ENCODE results near the gene CCNK. TPM values are rescaled to one million over a fixed set of nuclear protein-coding genes. Genes with fewer than 3 reads are reported as not detected.

Gene CCNK
- total RNA-seq, 1 experiment from 2014 or later = 17.5 TPM

DNA sequence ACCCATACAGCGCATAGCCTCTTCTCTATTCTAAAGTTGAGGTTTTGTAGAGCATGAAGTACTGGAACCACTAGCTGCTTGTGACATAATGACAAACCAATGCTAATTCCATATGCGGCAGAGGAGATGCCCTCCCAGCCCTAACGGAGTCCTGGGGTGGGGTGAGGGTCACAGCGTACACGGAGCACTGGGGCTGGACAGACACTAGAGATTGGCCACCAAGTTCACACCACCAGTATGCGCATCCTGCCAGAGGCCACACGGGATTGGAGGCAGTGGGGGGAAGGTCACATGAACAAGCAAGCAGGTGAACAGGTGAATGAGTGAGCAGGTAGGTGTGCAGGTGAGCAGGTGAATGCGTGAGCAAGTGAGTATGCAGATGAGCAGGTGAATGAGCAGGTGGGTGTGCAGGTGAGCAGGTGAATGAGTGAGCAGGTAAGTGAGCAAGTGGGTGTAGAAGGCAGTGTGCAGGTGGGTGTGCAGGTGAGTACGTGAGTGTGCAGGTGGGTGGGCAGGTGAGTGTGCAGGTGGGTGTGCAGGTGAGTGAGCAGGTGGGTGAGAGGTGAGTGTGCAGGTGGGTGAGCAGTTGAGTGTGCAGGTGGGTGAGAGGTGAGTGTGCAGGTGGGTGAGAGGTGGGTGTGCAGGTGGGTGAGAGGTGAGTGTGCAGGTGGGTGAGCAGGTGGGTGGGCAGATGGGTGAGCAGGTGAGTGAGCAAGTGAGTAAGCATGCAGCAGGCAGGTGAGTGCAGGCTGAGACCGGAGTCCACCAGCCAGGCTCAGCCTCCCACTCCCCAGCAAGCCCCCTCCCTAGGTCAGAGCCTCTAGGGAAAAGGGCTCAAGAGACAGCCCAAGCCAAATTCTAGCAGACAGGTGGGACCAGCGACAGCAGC is 70.1 kb downstream of the CCNK start:
- Histone ChIP-seq H3K27me3 (no peaks in the 10 kb centered on the region), H3K4me1 (no peaks in the 10 kb centered on the region), H3K36me3 (no peaks in the 10 kb centered on the region), H3K9me3 (replicated peaks) (no peaks in the 10 kb centered on the region), H3K27ac (no peak overlapping the region), H3K4me3 (no peak overlapping the region)
- DNase-seq = no peak

DNA sequence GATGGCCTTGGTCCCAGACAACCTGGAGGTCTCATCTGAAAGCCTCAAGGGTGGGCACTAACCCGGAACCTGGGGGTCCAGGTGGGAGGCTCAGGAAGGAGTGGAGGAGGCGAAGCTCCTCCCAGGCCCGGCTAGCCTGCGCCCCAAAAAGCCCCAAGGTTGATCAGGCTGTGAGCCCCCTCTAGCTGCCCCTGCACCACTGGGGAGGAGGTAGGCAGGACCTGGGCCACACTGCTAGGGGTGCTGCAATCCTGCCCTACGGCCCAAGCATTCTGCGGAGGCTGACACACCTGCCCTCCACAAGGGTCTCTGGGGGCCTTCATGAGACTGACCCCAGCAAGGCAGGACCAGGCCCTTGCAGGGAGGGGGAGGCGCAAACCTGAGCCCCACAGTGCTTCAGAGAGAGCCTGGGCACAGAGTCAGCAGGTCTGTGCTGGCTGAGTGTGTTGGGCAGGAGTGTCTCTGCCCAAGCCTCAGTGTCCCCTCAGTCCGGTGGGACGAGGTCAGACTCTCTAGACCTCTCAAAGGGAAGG is 70.9 kb downstream of the CCNK start:
- no peak overlapping the region for H3K27ac ChIP-seq
- no peak for DNase-seq
- H3K4me1 ChIP-seq = no peaks in the 10 kb centered on the region
- no peaks in the 10 kb centered on the region for H3K9me3 ChIP-seq (replicated peaks)
- H3K36me3 ChIP-seq = no peaks in the 10 kb centered on the region
- H3K27me3 ChIP-seq = no peaks in the 10 kb centered on the region
- no peak overlapping the region for H3K4me3 ChIP-seq

DNA sequence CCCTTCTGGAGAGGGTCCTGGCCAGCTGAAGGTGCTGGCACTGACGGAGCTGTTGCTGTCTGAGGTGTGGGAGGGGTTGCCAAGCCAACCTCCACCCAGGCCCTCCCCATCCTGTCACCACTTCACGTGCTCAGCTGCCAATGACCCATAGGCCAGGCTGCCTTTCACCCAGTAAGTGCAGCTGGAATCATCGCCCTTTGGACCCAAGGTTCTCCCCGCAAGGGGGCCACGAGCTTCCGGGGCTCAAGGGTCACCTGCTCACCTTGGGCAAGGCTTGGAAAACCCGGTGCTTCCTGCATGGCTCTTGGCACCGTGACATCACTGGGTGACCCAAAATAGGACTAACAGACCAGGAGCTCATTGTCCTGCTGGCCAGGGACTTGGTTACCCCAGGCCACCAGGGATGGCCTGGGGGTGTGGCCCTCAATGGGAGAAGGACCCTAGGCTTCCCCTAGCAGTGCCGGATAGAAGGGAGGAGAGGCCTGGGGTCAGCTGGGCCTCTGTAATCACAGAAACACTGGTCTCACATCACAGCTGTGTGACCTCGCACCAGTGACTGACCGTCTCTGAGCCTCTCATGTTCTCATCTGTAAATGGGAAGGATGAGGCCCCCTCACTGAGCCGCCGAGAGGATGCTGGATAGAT is 71.5 kb downstream of the CCNK start:
- Histone ChIP-seq H3K27ac (no peak overlapping the region), H3K4me1 (no peaks in the 10 kb centered on the region), H3K9me3 (replicated peaks) (no peaks in the 10 kb centered on the region), H3K27me3 (no peaks in the 10 kb centered on the region), H3K36me3 (no peaks in the 10 kb centered on the region), H3K4me3 (no peak overlapping the region)
- DNase-seq = no peak

DNA sequence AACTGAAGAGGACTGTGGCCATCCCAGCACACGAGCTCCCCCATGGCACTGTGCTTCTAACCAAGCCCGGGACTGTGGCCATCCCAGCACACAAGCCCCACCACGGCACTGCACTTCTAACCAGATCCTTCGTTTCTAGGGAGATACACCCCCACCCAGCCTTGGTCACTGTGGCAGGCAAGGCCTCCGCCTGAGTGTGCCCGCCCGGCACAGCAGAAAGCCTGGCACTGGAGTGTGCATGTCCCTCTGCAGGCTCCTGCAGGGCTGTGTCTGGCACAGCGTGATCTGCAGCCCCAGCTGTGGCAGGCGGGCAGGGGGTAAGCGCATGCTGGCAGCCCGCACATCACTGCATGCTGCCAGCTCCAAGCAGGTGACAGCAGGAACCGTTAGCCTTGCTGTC is 73.0 kb downstream of the CCNK start:
- Histone ChIP-seq H3K4me3 (no peak overlapping the region), H3K4me1 (no peaks in the 10 kb centered on the region)

DNA sequence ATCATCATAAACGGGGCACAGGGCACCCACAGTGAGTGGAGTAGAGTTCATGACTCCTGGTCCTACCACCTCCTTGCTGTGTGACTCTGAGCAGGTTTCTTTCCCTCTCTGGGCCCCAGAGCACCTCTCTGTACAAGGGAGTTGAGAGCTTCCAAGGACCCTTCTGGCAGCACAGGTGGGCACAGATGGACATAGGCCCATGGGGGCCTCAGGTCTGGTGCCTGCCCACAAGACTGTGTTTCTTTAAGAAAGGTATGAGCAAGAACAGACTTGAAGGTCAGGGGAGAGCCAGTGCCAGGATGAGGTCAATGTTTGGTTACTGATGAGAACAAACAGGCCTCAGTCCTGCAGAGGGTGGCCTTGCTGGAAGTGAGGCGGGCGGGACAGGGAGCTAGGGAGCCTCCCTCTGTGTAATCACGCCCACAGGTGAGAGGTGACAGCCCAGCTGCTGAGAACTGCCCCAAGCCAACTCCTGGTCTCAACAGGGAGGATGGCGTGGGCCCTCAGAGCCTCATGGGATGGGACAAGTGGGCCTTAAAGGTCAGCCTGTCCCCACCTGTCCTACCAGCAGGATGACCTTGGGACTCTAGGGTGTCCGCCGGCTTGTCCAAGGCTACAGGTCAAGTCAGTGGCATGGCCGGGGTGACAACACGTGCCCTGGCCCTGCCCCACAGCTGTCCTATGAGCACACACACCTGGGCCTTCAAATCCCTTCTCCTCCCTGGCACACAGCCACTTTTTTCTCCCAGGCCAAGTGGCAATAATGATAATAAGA is 73.7 kb downstream of the CCNK start:
- Histone ChIP-seq H3K27ac (no peak overlapping the region), H3K4me1 (no peaks in the 10 kb centered on the region), H3K36me3 (no peaks in the 10 kb centered on the region), H3K27me3 (no peaks in the 10 kb centered on the region), H3K4me3 (no peak overlapping the region), H3K9me3 (replicated peaks) (no peaks in the 10 kb centered on the region)
- no peak for DNase-seq

More for the DNA sequence above, 73.0 kb downstream of the CCNK start:
- H3K27ac ChIP-seq = no peak overlapping the region
- DNase-seq = no peak
- no peaks in the 10 kb centered on the region for H3K36me3 ChIP-seq
- no peaks in the 10 kb centered on the region for H3K9me3 ChIP-seq (replicated peaks)
- H3K27me3 ChIP-seq = no peaks in the 10 kb centered on the region

DNA sequence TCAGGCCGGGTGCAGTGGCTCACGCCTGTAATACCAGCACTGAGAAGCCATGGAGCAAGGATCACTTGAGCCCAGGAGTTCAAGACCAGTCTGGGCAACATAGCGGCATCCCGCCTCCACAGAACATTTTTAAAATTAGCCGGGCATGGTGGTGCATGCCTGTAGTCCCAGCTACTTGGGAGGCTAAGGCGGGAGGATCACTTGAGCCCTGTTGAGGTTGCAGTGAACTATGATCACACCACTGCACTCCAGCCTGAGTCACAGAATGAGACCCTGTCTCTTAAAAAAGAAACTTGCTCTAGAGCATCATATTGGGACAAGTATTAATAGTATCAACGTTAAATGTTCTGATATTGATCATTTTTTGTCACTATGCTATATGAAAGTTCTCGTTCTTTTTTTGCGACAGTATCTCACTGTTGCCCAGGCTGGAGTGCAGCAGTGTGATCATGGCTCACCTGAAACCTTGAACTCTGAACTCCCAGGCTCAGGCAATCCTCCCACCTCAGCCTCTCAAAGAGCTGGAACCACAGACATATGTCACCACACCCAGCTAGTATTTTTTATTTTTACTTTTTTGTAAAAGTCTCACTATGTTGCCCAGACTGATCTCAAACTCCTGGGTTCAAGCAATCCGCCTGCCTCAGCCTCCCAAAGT is 75.1 kb downstream of the CCNK start:
- no peak for DNase-seq
- Histone ChIP-seq H3K9me3 (replicated peaks) (no peaks in the 10 kb centered on the region), H3K27me3 (no peaks in the 10 kb centered on the region), H3K4me1 (no peaks in the 10 kb centered on the region), H3K27ac (no peak overlapping the region), H3K4me3 (no peak overlapping the region), H3K36me3 (no peaks in the 10 kb centered on the region)

DNA sequence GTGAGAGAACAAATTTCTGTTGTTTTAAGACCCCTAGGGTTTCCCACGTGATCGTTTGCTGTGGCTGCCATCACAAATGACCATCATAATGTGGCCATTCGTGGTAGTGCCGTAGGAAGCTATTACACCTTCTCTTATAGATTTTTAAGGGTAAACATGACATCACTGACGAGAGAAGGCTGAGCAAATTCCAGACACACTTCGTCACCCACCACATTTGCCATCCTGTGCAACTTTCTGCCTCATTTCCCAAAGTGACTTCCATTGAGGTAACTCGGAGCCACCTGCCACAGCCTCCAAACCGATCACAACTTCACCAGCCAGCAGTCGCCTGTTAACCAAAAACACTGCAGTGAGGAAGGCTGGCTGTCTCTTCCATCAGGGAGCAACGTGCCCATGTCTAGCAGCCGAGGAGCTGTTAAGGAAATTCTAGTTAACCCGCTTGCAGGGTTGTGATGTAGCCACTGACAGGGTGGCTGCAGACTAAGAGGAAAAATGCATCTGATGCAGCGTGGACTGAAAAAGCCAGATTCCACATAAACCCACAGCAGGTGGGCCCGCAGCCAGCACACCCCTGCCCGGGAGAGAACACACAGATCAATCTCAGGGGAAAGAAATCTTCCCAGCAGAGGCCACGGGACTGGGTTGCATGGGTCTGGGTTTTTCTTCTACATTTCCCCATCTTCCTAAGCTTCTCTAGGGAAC is 78.2 kb downstream of the CCNK start:
- Histone ChIP-seq H3K36me3 (no peaks in the 10 kb centered on the region), H3K9me3 (replicated peaks) (no peaks in the 10 kb centered on the region), H3K27me3 (no peaks in the 10 kb centered on the region), H3K27ac (no peak overlapping the region), H3K4me3 (no peak overlapping the region), H3K4me1 (peaks cover 5% of the 10 kb centered on the region; the same call in 1 of the 2 replicates)
- no peak for DNase-seq

DNA sequence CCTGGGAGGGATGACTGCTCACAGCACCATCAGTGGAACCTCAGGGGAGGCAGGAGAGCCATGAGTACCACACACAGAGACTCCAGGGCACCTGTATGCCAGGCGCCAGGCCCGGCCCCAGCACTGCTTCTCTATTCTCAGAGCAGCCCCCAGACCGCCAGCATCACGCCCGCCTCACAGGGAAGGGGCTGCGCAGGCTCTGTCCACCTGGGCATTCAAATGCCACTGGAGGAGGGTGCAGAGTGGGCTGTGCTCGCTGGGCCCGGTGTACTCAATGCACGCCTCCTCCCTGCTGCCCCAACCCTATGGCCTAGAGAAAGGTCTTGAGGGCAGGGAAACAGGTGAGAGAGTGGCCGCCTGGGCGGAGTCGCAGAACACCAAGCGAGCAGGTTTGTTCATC is 79.2 kb downstream of the CCNK start:
- no peaks in the 10 kb centered on the region for H3K27me3 ChIP-seq
- H3K4me1 ChIP-seq = peaks cover 12% of the 10 kb centered on the region; the same call in 1 of the 2 replicates
- H3K36me3 ChIP-seq = no peaks in the 10 kb centered on the region
- H3K9me3 ChIP-seq (replicated peaks) = no peaks in the 10 kb centered on the region
- no peak for DNase-seq
- no peak overlapping the region for H3K4me3 ChIP-seq
- H3K27ac ChIP-seq = no peak overlapping the region

DNA sequence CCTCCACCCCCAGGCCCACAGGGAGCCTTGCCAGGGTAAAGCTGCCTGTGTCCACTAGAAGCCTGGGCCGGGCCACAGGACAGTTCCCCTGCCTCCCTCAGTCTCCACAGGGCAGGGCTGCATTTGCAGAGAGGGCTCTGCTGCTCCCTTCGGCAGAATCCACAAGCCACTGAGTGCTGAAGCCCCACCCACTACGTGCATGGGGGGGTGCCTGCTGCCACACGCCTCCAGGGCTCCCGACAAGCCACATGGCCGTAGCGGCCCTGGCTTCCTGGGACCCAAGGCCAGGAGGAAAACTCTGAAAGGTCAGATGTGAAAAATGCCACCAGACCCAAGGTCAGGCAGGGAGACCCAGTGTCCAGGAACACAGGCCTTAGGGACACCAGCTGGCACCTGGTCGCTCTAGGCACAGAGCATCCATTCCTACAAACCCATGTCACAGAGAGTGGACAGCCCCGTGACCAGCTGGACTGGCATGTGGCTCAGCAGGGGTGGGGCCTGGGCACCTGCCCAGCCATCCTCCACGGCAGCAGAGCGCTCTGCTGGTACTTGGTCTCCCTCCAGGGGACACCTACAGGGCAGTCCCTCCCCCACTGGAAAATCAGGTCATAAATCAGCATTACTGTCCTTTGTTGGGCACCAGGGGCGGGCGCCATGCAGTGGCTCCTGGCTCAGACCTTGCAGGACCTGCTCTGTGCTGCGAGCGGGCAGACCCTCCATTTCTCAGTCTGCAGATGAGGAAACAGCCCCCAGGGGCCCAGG is 79.9 kb downstream of the CCNK start:
- Histone ChIP-seq H3K27ac (no peak overlapping the region), H3K9me3 (replicated peaks) (no peaks in the 10 kb centered on the region), H3K4me3 (no peak overlapping the region), H3K4me1 (peaks cover 12% of the 10 kb centered on the region; the same call in 1 of the 2 replicates), H3K36me3 (no peaks in the 10 kb centered on the region), H3K27me3 (no peaks in the 10 kb centered on the region)
- no peak for DNase-seq

DNA sequence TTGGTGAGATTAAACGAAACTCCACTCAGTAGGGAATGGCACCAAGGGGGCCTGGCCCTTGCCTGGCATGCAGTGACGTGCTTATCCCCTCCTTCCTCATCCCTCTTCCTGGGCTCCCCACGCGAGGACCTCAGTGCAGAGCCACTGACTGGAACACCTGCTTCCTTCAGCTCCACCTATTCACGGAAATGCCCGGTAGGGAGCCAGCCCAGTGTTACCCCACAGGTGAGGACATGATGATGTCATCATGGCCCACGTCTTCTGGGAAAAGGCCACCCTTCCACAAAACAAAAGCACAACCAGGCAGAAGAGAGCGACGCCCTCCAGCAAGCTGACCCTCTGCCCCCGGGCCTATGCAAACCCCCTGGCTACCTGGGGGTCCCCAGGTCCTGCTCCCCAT is 80.7 kb downstream of the CCNK start:
- Histone ChIP-seq H3K9me3 (replicated peaks) (no peaks in the 10 kb centered on the region), H3K27me3 (no peaks in the 10 kb centered on the region), H3K36me3 (no peaks in the 10 kb centered on the region), H3K4me3 (no peak overlapping the region), H3K4me1 (peaks cover 12% of the 10 kb centered on the region; the same call in 1 of the 2 replicates), H3K27ac (no peak overlapping the region)
- DNase-seq = no peak

All from SJCRH30 (cell line).